ENCODE results near the gene PPP1R3F. TPM values are rescaled to one million over a fixed set of nuclear protein-coding genes. Genes with fewer than 3 reads are reported as not detected.

Gene PPP1R3F
- total RNA-seq, 4 donors from 2014 or later: 4.2 to 10.7 (median 8.0) TPM

GRCh38 chrX:49258749-49259124 is 10.9 kb upstream of the PPP1R3F start:
- Histone ChIP-seq H3K36me3 (no peaks in the 10 kb centered on the region), H3K4me1 (no peaks in the 10 kb centered on the region), H3K9me3 (no peaks in the 10 kb centered on the region), H3K27ac (no peak overlapping the region), H3K27me3 (no peaks in the 10 kb centered on the region), H3K4me3 (no peak overlapping the region)
- TF ChIP-seq CTCF (IDR thresholded peaks at IDR 0.05) (no peak), POLR2A (IDR thresholded peaks at IDR 0.05) (no peak)
- DNase-seq: no peak
- WGBS, 2 donors: 81% methylated on average over 2 of the region's 5 CpGs; no CpG with 5 or more reads in 1 of the 2 donors
- intact Hi-C loops (cut with DNase I): no loop called here

GRCh38 chrX:49260221-49260985 is 9.2 kb upstream of the PPP1R3F start:
- intact Hi-C loops (cut with DNase I): no loop called here
- H3K27me3 ChIP-seq: no peaks in the 10 kb centered on the region
- H3K4me1 ChIP-seq: no peaks in the 10 kb centered on the region
- H3K36me3 ChIP-seq: no peaks in the 10 kb centered on the region
- no peak for TF ChIP-seq CTCF (IDR thresholded peaks at IDR 0.05)
- TF ChIP-seq POLR2A (IDR thresholded peaks at IDR 0.05): no peak
- no peaks in the 10 kb centered on the region for H3K9me3 ChIP-seq
- DNase-seq: no peak
- 81 to 88% methylated on average over 6 to 9 of the region's 17 CpGs for WGBS, 2 donors
- H3K27ac ChIP-seq: no peak overlapping the region
- H3K4me3 ChIP-seq: no peak overlapping the region

GRCh38 chrX:49262603-49263002 is 7.0 kb upstream of the PPP1R3F start:
- intact Hi-C loops (cut with DNase I): no loop called here
- no peak for DNase-seq
- Histone ChIP-seq H3K36me3 (no peaks in the 10 kb centered on the region), H3K4me1 (no peaks in the 10 kb centered on the region), H3K27me3 (no peaks in the 10 kb centered on the region), H3K27ac (no peak overlapping the region), H3K9me3 (no peaks in the 10 kb centered on the region), H3K4me3 (no peak overlapping the region)
- 25 to 60% methylated on average over 1 of the region's 1 CpG for WGBS, 2 donors
- TF ChIP-seq CTCF (IDR thresholded peaks at IDR 0.05) (no peak), POLR2A (IDR thresholded peaks at IDR 0.05) (no peak)

- no peaks in the 10 kb centered on the region for H3K27me3 ChIP-seq
- H3K4me3 ChIP-seq: no peak overlapping the region
- no peaks in the 10 kb centered on the region for H3K9me3 ChIP-seq
- DNase-seq: no peak
- H3K4me1 ChIP-seq: peaks cover 0 to 4% (median 0%) of the 10 kb centered on the region in 3 donors
- H3K27ac ChIP-seq: no peak overlapping the region
- no peaks in the 10 kb centered on the region for H3K36me3 ChIP-seq
- WGBS, 2 donors: 78 to 79% methylated on average over 4 to 10 of the region's 10 CpGs
- intact Hi-C loops (cut with DNase I): no loop called here
- TF ChIP-seq CTCF (IDR thresholded peaks at IDR 0.05): no peak
- TF ChIP-seq POLR2A (IDR thresholded peaks at IDR 0.05): no peak
Measured at GRCh38 chrX:49263631-49264030, 6.0 kb upstream of the PPP1R3F start.

GRCh38 chrX:49264460-49264859 is 5.1 kb upstream of the PPP1R3F start, which contains the start of gene FOXP3:
TSS of gene FOXP3 (minus strand) at chrX:49264710. CDS start at chrX:49258505, 6,205 bp downstream.
- no peak for TF ChIP-seq CTCF (IDR thresholded peaks at IDR 0.05)
- TF ChIP-seq POLR2A (IDR thresholded peaks at IDR 0.05): no peak
- Histone ChIP-seq H3K9me3 (no peaks in the 10 kb centered on the region), H3K4me3 (no peak within 1 kb of the TSS), H3K4me1 (peaks cover 0 to 4% (median 0%) of the 10 kb centered on the region in 3 donors), H3K36me3 (no peaks in the 10 kb centered on the region), H3K27ac (no peak within 1 kb of the TSS), H3K27me3 (no peaks in the 10 kb centered on the region)
- intact Hi-C loops (cut with DNase I): no loop called here
- DNase-seq: no peak
- WGBS, 2 donors: 75 to 90% methylated on average over 8 to 11 of the region's 11 CpGs

Data from esophagus squamous epithelium (tissue), 5 donors.